OCI-LY1 (cell line): ENCODE results near the gene SELENOO.

Experiments
- H2AFZ ChIP-seq: fragments of 200-600 bp; sonication (generic), shearing (Covaris generic); 2 replicates; pipeline ENCODE4 v1.6.0; 2014; ENCODE audit warnings: antibody characterized with exemption, mild to moderate bottlenecking, low read length
- H3F3A ChIP-seq: fragments of 200-600 bp; sonication (generic), shearing (Covaris generic); 2 replicates; pipeline ENCODE4 v1.6.0; 2014; ENCODE audit warnings: mild to moderate bottlenecking, antibody characterized with exemption, low read length, moderate library complexity; ENCODE audit not compliant: insufficient read depth
- H3K27ac ChIP-seq: fragments of 200-600 bp; sonication (generic); 2 replicates; pipeline ENCODE4 v1.5.1; 2014; ENCODE audit warnings: low read length, mixed run types, mild to moderate bottlenecking, low read depth; ENCODE audit not compliant: poor library complexity, severe bottlenecking
- H3K27me3 ChIP-seq: fragments of 200-600 bp; sonication (generic); 2 replicates; pipeline ENCODE4 v1.6.0; 2014; ENCODE audit warnings: antibody characterized with exemption, mild to moderate bottlenecking, low read length, moderate library complexity; ENCODE audit not compliant: insufficient read depth
- H3K36me3 ChIP-seq: fragments of 200-600 bp; sonication (generic); 2 replicates; pipeline ENCODE4 v1.6.1; 2014; ENCODE audit warnings: mild to moderate bottlenecking, antibody characterized with exemption, low read length, moderate library complexity, mixed read lengths; ENCODE audit not compliant: insufficient read depth
- H3K4me1 ChIP-seq: fragments of 200-600 bp; sonication (generic); 2 replicates; pipeline ENCODE4 v1.5.1; 2014; ENCODE audit warnings: mild to moderate bottlenecking, low read length, moderate library complexity; ENCODE audit not compliant: insufficient read depth, severe bottlenecking
- H3K4me2 ChIP-seq: fragments of 200-600 bp; sonication (generic), shearing (Covaris generic); 2 replicates; pipeline ENCODE4 v1.6.1; 2014; ENCODE audit warnings: low read length
- H3K4me3 ChIP-seq: fragments of 200-600 bp; sonication (generic); 2 replicates; pipeline ENCODE4 v1.5.1; 2014; ENCODE audit warnings: low read length, low read depth, mild to moderate bottlenecking, mixed read lengths; ENCODE audit not compliant: poor library complexity, severe bottlenecking
- H3K79me2 ChIP-seq: fragments of 200-600 bp; shearing (Covaris generic); 2 replicates; pipeline ENCODE4 v1.6.1; 2016; ENCODE audit warnings: mixed run types, low read length, mixed read lengths; ENCODE audit not compliant: insufficient read depth
- H3K9ac ChIP-seq: fragments of 200-600 bp; sonication (generic), shearing (Covaris generic); 2 replicates; pipeline ENCODE4 v1.6.1; 2014; ENCODE audit warnings: mild to moderate bottlenecking, low read length, mixed read lengths
- H3K9me2 ChIP-seq: fragments of 200-600 bp; sonication (generic), shearing (Covaris generic); 2 replicates; pipeline ENCODE4 v1.6.1; 2014; ENCODE audit warnings: low read depth, mild to moderate bottlenecking, low read length, mixed read lengths
- H3K9me3 ChIP-seq: fragments of 200-600 bp; shearing (Covaris generic); 2 replicates; pipeline ENCODE4 v1.6.1; 2014; ENCODE audit warnings: low read length, mixed read lengths
- H4K20me1 ChIP-seq: fragments of 200-600 bp; sonication (generic), shearing (Covaris generic); 2 replicates; pipeline ENCODE4 v1.6.0; 2016; ENCODE audit warnings: mild to moderate bottlenecking, low read length; ENCODE audit not compliant: insufficient read depth
- EZH2 ChIP-seq: fragments of 200-600 bp; sonication (generic), shearing (Covaris generic); IDR thresholded peaks from 2 replicates; pipeline ENCODE4 v1.8.0; 2017; ENCODE audit warnings: borderline replicate concordance, mixed run types, mild to moderate bottlenecking, antibody characterized with exemption, low read length, moderate library complexity, mixed read lengths
- TF ChIP-seq, protein P1 (sequence below): fragments of 200-600 bp; sonication (generic), shearing (Covaris generic); IDR thresholded peaks from 2 replicates; pipeline ENCODE4 v1.5.1; 2017; ENCODE audit warnings: mild to moderate bottlenecking, antibody characterized with exemption, low read length, moderate library complexity, mixed read lengths

Gene SELENOO

DNA sequence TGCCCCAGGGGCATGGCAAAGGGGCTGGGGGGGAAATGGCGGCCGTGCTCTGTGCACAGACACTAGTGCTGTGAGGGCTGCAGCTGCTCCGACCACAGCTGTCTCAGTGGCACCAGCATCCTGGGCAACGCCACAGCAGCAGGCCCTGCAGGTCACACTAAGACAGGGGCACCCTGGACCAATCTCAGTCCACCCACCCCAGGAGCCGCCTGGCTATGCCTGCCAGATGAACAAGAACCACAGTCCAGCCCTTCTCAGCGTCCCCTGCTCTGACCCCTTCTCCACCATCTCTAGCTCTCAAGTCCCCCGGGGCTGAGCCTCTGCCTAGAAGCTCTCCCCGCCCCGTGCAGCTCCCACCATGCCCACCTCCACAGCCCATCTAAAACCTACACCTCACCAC is 27.6 kb downstream of the SELENOO start:
- Histone ChIP-seq H4K20me1 (no peaks in the 10 kb centered on the region), H3K9me2 (no peaks in the 10 kb centered on the region), H3K9me3 (no peaks in the 10 kb centered on the region), H3K9ac (no peak overlapping the region), H3K4me2 (no peak overlapping the region), H3K36me3 (peaks cover 53% of the 10 kb centered on the region), H3K27me3 (no peaks in the 10 kb centered on the region), H2AFZ (no peak overlapping the region), H3K79me2 (no peaks in the 10 kb centered on the region), H3F3A (no peaks in the 10 kb centered on the region), H3K4me3 (no peak overlapping the region), H3K4me1 (no peaks in the 10 kb centered on the region), H3K27ac (no peak overlapping the region)
- TF ChIP-seq EZH2 = no peak

DNA sequence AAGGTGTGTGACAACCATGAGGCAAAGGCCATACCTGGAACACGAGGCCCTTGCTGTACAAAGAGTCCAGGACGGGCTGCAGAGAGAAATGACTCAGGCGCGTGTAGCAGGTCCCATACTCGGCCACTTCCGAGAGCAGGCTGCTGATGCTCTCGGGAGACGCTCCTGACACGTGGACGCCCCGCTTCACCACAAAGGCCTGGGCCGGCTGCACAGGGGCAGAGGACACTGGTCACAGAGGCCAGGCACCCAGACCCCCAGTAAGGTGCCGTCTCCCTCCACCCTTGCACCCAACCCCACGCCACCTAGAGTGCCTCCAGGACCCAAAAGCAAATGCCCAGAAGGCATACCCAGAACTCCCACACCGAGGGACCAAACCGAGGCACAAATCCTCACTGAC is 28.6 kb downstream of the SELENOO start:
- H3K79me2 ChIP-seq = no peaks in the 10 kb centered on the region
- H4K20me1 ChIP-seq = no peaks in the 10 kb centered on the region
- no peak overlapping the region for H2AFZ ChIP-seq
- no peak overlapping the region for H3K9ac ChIP-seq
- no peaks in the 10 kb centered on the region for H3K4me1 ChIP-seq
- H3K27ac ChIP-seq = no peak overlapping the region
- no peaks in the 10 kb centered on the region for H3F3A ChIP-seq
- H3K4me2 ChIP-seq = no peak overlapping the region
- TF ChIP-seq, protein P1, sequence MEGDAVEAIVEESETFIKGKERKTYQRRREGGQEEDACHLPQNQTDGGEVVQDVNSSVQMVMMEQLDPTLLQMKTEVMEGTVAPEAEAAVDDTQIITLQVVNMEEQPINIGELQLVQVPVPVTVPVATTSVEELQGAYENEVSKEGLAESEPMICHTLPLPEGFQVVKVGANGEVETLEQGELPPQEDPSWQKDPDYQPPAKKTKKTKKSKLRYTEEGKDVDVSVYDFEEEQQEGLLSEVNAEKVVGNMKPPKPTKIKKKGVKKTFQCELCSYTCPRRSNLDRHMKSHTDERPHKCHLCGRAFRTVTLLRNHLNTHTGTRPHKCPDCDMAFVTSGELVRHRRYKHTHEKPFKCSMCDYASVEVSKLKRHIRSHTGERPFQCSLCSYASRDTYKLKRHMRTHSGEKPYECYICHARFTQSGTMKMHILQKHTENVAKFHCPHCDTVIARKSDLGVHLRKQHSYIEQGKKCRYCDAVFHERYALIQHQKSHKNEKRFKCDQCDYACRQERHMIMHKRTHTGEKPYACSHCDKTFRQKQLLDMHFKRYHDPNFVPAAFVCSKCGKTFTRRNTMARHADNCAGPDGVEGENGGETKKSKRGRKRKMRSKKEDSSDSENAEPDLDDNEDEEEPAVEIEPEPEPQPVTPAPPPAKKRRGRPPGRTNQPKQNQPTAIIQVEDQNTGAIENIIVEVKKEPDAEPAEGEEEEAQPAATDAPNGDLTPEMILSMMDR = no peak
- no peak for TF ChIP-seq EZH2
- H3K9me3 ChIP-seq = no peaks in the 10 kb centered on the region
- peaks cover 51% of the 10 kb centered on the region for H3K36me3 ChIP-seq
- no peaks in the 10 kb centered on the region for H3K9me2 ChIP-seq
- H3K27me3 ChIP-seq = no peaks in the 10 kb centered on the region
- H3K4me3 ChIP-seq = no peak overlapping the region

DNA sequence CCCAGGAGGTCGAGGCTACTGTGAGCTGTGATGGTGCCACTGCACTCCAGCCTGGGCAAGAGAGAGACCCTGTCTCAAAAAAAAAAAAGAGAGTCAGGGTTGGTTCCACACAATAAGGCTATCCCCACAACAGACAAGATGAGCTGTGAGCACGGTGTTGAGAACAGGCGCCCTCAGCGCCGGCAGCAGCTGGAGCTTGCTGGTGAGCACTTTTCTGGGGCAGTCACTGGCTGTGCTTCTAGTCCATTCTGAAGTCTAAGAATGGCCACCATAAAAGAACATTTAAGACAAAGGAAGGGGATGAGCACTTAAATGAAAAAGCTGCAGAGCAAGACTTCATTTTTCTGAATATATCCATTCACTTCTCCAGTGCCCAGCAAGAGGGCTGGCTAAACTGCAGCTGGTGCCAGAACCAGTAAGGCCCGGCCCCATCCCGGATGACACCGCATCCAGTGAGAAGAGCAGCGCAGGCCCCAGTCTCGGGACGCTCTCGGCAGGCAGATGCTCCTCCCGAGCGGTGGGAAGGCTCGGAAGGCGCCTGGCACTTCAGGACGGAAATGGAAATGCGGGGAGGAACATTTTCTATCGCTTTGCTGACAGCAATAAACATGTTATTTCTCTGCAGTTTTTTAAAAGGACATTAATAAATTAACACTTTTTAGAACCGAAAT is 31.8 kb downstream of the SELENOO start:
- no peaks in the 10 kb centered on the region for H3K4me1 ChIP-seq
- no peaks in the 10 kb centered on the region for H4K20me1 ChIP-seq
- no peaks in the 10 kb centered on the region for H3K27me3 ChIP-seq
- H3F3A ChIP-seq = no peaks in the 10 kb centered on the region
- TF ChIP-seq, protein P1 = no peak
- TF ChIP-seq EZH2 = no peak
- no peak overlapping the region for H3K9ac ChIP-seq
- H3K9me3 ChIP-seq = no peaks in the 10 kb centered on the region
- no peaks in the 10 kb centered on the region for H3K9me2 ChIP-seq
- no peak overlapping the region for H3K4me2 ChIP-seq
- H3K36me3 ChIP-seq = peaks cover 45% of the 10 kb centered on the region
- no peak overlapping the region for H3K27ac ChIP-seq
- H2AFZ ChIP-seq = no peak overlapping the region
- no peaks in the 10 kb centered on the region for H3K79me2 ChIP-seq
- H3K4me3 ChIP-seq = no peak overlapping the region

DNA sequence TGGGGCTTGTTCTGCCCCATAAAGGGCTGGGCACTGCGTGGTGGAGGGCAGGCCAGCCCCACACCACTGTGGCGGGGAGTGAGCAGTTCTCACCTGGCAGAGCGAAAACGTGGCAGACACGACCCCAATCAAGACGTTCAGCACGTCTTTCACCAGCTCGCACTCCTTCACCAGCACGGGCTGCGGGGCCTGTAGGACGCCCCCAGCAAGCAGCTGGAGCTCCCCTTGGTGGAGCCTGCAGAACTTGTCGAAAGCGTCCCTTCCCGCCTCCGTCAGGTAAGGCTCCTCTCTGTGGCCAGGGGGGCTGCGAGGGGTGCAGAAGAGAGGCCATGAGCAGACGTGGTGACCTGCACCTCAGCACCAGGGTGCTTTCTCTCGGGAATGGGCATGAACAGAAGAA is 32.4 kb downstream of the SELENOO start:
- no peak overlapping the region for H3K27ac ChIP-seq
- H4K20me1 ChIP-seq = no peaks in the 10 kb centered on the region
- no peak overlapping the region for H3K4me3 ChIP-seq
- no peaks in the 10 kb centered on the region for H3F3A ChIP-seq
- H3K9me3 ChIP-seq = no peaks in the 10 kb centered on the region
- H3K4me1 ChIP-seq = no peaks in the 10 kb centered on the region
- H3K36me3 ChIP-seq = peaks cover 42% of the 10 kb centered on the region
- H3K9me2 ChIP-seq = no peaks in the 10 kb centered on the region
- H3K27me3 ChIP-seq = no peaks in the 10 kb centered on the region
- no peak overlapping the region for H3K4me2 ChIP-seq
- no peak overlapping the region for H2AFZ ChIP-seq
- no peaks in the 10 kb centered on the region for H3K79me2 ChIP-seq
- no peak overlapping the region for H3K9ac ChIP-seq
- no peak for TF ChIP-seq EZH2
- TF ChIP-seq, protein P1 = no peak
